GM12873 (cell line): ENCODE results near the gene VPREB3.

Experiments
- TF ChIP-seq, protein P1 (sequence below): IDR thresholded peaks from 2 replicates; pipeline ENCODE4 v1.5.1; 2012; ENCODE audit warnings: low read depth, mild to moderate bottlenecking, moderate library complexity, low read length, control low read depth; ENCODE audit not compliant: insufficient read depth; ENCODE audit errors: missing control alignments

VPREB3 gene

DNA sequence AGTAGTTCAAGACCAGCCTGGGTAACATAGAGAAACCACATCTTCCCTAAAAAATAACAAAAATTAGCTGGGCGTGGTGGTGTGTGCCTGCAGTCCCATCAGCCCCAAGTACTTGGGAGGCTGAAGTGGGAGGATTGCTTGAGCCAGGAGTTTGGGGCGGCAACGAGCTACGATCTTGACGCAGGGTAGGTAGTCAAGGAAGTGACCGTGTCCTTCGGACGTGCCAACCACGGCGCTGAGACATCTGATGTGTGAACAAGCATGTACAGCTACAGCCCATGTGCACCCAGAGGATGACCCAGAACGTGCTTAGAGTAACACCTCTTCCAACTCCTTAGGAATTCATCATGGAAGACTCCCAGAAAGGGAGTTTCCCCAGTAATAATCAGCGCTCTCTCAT, 42.0 kb downstream of the VPREB3 start:
- TF ChIP-seq, protein P1, sequence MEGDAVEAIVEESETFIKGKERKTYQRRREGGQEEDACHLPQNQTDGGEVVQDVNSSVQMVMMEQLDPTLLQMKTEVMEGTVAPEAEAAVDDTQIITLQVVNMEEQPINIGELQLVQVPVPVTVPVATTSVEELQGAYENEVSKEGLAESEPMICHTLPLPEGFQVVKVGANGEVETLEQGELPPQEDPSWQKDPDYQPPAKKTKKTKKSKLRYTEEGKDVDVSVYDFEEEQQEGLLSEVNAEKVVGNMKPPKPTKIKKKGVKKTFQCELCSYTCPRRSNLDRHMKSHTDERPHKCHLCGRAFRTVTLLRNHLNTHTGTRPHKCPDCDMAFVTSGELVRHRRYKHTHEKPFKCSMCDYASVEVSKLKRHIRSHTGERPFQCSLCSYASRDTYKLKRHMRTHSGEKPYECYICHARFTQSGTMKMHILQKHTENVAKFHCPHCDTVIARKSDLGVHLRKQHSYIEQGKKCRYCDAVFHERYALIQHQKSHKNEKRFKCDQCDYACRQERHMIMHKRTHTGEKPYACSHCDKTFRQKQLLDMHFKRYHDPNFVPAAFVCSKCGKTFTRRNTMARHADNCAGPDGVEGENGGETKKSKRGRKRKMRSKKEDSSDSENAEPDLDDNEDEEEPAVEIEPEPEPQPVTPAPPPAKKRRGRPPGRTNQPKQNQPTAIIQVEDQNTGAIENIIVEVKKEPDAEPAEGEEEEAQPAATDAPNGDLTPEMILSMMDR: no peak

DNA sequence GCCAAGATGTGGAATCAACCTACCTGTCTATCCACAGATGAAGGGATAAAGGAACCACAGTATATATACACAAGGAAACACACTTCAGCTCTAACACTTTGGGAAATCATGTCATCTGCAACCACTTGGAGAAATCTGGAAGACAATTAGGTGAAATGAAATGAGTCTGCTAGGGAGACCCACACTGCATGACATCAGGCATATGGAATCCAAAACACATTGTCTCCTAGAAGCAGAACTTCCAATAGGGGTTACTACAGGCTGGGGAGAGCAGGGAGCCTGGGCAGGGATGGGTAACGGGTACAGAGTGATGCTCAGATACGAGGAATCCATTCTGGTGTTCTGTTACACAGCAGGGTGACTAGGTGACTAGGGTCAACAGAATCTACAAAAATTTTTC, 45.1 kb downstream of the VPREB3 start:
- TF ChIP-seq, protein P1: no peak

DNA sequence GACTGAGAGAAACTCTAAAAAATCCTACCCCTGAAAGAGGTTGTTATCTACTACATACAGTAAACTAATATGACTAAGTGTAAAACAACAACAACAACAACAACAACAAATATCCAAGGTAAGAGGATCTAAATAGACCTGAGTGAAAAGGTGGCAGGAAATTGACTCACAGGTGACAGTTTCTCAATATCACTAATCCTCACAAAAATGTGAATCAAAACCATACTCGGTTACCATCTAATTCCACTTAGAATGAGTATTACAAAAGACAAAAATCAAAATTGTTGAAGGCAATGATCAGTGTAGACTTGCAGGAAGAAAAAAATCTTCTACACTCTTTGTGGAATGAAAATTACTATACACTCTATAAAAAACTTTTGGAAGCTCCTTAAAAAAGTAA, 46.0 kb downstream of the VPREB3 start:
- TF ChIP-seq, protein P1: no peak

GRCh38 chr22:23705358-23705757, 48.9 kb downstream of the VPREB3 start:
- TF ChIP-seq, protein P1: no peak

GRCh38 chr22:23704829-23705228, 49.4 kb downstream of the VPREB3 start:
- TF ChIP-seq, protein P1: no peak

- TF ChIP-seq, protein P1: no peak
These were observed 50.2 kb downstream of the VPREB3 start for GRCh38 chr22:23704062-23704461.
